ENCODE results near the gene TMCO6. TPM values are rescaled to one million over a fixed set of nuclear protein-coding genes. Genes with fewer than 3 reads are reported as not detected.

Gene TMCO6
- total and polyA plus RNA-seq, 9 of the 15 experiments (the other 6 are each of a cell fraction or from before 2014, with no cell fraction given) = 3.4 to 46.4 (median 16.7) TPM

DNA sequence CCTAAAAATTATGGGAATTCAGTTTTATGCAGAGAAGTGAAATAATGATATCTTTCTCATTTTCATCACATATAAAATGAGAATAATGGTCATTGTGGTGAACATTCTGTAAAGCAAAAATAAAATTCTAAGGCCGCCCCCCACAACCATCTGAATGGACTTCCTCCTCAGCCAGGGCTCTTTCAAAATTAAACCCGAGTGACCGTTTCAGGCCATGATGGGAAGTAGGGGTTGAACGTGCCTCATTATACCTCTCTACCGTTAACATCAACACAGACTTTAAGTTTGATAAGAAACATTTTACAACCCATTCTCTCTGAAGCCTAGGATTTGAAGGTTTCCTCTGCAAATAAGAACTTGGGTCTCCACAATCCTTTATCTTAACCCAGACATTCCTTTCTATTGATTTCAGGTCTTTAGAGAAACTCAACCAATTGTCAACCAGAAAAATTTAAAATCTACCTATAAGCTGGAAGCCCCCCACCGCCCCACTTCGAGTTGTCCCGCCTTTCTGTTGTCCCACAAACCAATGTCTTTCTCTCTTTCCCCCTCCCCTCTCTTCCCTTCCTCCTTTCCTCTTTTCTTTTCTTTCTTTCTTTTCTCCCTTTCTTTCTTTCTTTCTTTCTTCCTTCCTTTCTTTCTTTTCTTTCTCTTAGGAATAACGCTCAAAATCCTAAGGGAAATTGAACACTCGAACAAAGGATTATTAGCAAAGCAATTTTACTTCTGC is 1.7 kb upstream of the TMCO6 start (continued):
- TF ChIP-seq GTF3C2 (IDR thresholded peaks at IDR 0.05; ENCODE audit: borderline replicate concordance, extremely low read depth, insufficient read length) (no peak), ZNF24 (IDR thresholded peaks at IDR 0.05) (no peak), TCF3 (CRISPR knock-in tag; IDR thresholded peaks at IDR 0.05) (no peak), ZNF311 (CRISPR knock-in tag; IDR thresholded peaks at IDR 0.05) (no peak), XRCC5 (IDR thresholded peaks at IDR 0.05; ENCODE audit: low read depth, low read length) (no peak), NR2F6 (CRISPR knock-in tag; IDR thresholded peaks at IDR 0.05) (no peak), ZNF778 (CRISPR knock-in tag; IDR thresholded peaks at IDR 0.05) (no peak), BMI1 (IDR thresholded peaks at IDR 0.05; ENCODE audit: low read length) (no peak), ZNF511 (CRISPR knock-in tag; IDR thresholded peaks at IDR 0.05) (no peak), PML (IDR thresholded peaks at IDR 0.05; ENCODE audit: low read length) (no peak), ZFPM2 (CRISPR knock-in tag; IDR thresholded peaks at IDR 0.05) (no peak), DMBX1 (CRISPR knock-in tag; IDR thresholded peaks at IDR 0.05; ENCODE audit: borderline replicate concordance) (no peak), TBP (optimal IDR thresholded peaks at IDR 0.05; ENCODE audit: low read depth, low read length) (no peak)
- TF ChIP-seq, protein P1, sequence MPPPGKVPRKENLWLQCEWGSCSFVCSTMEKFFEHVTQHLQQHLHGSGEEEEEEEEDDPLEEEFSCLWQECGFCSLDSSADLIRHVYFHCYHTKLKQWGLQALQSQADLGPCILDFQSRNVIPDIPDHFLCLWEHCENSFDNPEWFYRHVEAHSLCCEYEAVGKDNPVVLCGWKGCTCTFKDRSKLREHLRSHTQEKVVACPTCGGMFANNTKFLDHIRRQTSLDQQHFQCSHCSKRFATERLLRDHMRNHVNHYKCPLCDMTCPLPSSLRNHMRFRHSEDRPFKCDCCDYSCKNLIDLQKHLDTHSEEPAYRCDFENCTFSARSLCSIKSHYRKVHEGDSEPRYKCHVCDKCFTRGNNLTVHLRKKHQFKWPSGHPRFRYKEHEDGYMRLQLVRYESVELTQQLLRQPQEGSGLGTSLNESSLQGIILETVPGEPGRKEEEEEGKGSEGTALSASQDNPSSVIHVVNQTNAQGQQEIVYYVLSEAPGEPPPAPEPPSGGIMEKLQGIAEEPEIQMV (tag; conservative IDR thresholded peaks at IDR 0.05; ENCODE audit: low read depth) = 0 out of 2 replicates have a peak, but pooled peaks have one; percentile 46
- TF ChIP-seq, protein P2, sequence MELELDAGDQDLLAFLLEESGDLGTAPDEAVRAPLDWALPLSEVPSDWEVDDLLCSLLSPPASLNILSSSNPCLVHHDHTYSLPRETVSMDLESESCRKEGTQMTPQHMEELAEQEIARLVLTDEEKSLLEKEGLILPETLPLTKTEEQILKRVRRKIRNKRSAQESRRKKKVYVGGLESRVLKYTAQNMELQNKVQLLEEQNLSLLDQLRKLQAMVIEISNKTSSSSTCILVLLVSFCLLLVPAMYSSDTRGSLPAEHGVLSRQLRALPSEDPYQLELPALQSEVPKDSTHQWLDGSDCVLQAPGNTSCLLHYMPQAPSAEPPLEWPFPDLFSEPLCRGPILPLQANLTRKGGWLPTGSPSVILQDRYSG (tag; conservative IDR thresholded peaks at IDR 0.05; ENCODE audit: low read depth) = no peak
- TF ChIP-seq, protein P3, sequence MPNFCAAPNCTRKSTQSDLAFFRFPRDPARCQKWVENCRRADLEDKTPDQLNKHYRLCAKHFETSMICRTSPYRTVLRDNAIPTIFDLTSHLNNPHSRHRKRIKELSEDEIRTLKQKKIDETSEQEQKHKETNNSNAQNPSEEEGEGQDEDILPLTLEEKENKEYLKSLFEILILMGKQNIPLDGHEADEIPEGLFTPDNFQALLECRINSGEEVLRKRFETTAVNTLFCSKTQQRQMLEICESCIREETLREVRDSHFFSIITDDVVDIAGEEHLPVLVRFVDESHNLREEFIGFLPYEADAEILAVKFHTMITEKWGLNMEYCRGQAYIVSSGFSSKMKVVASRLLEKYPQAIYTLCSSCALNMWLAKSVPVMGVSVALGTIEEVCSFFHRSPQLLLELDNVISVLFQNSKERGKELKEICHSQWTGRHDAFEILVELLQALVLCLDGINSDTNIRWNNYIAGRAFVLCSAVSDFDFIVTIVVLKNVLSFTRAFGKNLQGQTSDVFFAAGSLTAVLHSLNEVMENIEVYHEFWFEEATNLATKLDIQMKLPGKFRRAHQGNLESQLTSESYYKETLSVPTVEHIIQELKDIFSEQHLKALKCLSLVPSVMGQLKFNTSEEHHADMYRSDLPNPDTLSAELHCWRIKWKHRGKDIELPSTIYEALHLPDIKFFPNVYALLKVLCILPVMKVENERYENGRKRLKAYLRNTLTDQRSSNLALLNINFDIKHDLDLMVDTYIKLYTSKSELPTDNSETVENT (CRISPR knock-in tag; IDR thresholded peaks at IDR 0.05) = no peak
- TF ChIP-seq, protein P4, sequence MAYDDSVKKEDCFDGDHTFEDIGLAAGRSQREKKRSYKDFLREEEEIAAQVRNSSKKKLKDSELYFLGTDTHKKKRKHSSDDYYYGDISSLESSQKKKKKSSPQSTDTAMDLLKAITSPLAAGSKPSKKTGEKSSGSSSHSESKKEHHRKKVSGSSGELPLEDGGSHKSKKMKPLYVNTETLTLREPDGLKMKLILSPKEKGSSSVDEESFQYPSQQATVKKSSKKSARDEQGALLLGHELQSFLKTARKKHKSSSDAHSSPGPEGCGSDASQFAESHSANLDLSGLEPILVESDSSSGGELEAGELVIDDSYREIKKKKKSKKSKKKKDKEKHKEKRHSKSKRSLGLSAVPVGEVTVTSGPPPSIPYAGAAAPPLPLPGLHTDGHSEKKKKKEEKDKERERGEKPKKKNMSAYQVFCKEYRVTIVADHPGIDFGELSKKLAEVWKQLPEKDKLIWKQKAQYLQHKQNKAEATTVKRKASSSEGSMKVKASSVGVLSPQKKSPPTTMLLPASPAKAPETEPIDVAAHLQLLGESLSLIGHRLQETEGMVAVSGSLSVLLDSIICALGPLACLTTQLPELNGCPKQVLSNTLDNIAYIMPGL (CRISPR knock-in tag; IDR thresholded peaks at IDR 0.05) = no peak

Data from K562 (cell line).